CD14-positive monocyte (primary cell): ENCODE results near the gene TUBB4B. TPM values are rescaled to one million over a fixed set of nuclear protein-coding genes. Genes with fewer than 3 reads are reported as not detected.

Experiments
- DNase-seq, 3 donors: peaks; one replicate each; pipeline ENCODE4 v3.0.0-alpha.2; 2011 to 2022
- H2AFZ ChIP-seq: 2 replicates; pipeline ENCODE4 v1.6.0; 2012; ENCODE audit warnings: mild to moderate bottlenecking, low read depth, low read length, inconsistent platforms; ENCODE audit not compliant: insufficient read depth, poor library complexity, severe bottlenecking
- H3K27ac ChIP-seq, 2 donors: 1 replicate in 1 of 2; 2 replicates in 1 of 2; pipeline ENCODE4 v1.5.1; 2012 to 2013; ENCODE audit warnings: low read length in 2 of 2, control low read depth in 1 of 2, inconsistent platforms in 1 of 2, low read depth in 1 of 2, mild to moderate bottlenecking in 1 of 2
- H3K27me3 ChIP-seq, 2 donors: one replicate each; pipeline versions ENCODE4 v1.6.0 to v1.6.1; 2011 to 2013; ENCODE audit warnings: low read length in 2 of 2; ENCODE audit not compliant: control insufficient read depth in 2 of 2, insufficient read depth in 2 of 2
- H3K36me3 ChIP-seq, 2 donors: replicated peaks in 1 of 2; 1 replicate in 1 of 2; 2 replicates in 1 of 2; pipeline versions ENCODE4 v1.5.1 to v1.6.1; 2012 to 2013; ENCODE audit warnings: low read length in 2 of 2, control low read depth in 1 of 2, inconsistent platforms in 1 of 2, mild to moderate bottlenecking in 1 of 2; ENCODE audit not compliant: insufficient read depth in 2 of 2, control insufficient read depth in 1 of 2
- H3K4me1 ChIP-seq, 2 donors: 1 replicate in 1 of 2; 2 replicates in 1 of 2; pipeline versions ENCODE4 v1.5.1 to v1.6.1; 2012 to 2013; ENCODE audit warnings: low read length in 2 of 2, control low read depth in 1 of 2, inconsistent platforms in 1 of 2, mild to moderate bottlenecking in 1 of 2, moderate library complexity in 1 of 2; ENCODE audit not compliant: insufficient read depth in 2 of 2, control insufficient read depth in 1 of 2
- H3K4me2 ChIP-seq: replicated peaks from 2 replicates; pipeline ENCODE3; 2012; ENCODE audit warnings: low read length, moderate library complexity, mild to moderate bottlenecking; ENCODE audit not compliant: poor library complexity, severe bottlenecking; ENCODE audit errors: extremely low read depth
- H3K4me3 ChIP-seq, 3 experiments: fragments of 200-600 bp in 1 of 3; sonication (generic) in 1 of 3; replicated peaks in 1 of 3; 1 replicate in 2 of 3; 2 replicates in 1 of 3; pipeline ENCODE4 v1.5.1; 2011 to 2013; ENCODE audit warnings: low read length in 3 of 3, mild to moderate bottlenecking in 3 of 3, control low read depth in 2 of 3, low read depth in 2 of 3, inconsistent platforms in 1 of 3, moderate library complexity in 1 of 3
- H3K79me2 ChIP-seq: 2 replicates; pipeline ENCODE4 v1.6.0; 2012; ENCODE audit warnings: mild to moderate bottlenecking, control low read depth, inconsistent platforms, low read length, moderate library complexity; ENCODE audit not compliant: insufficient read depth
- H3K9ac ChIP-seq: 2 replicates; pipeline ENCODE4 v1.6.0; 2017; ENCODE audit warnings: low read length, mild to moderate bottlenecking; ENCODE audit not compliant: insufficient read depth, poor library complexity, severe bottlenecking
- H3K9me3 ChIP-seq, 2 donors: replicated peaks in 1 of 2; 1 replicate in 1 of 2; 2 replicates in 1 of 2; pipeline versions ENCODE4 v1.5.1 to v1.6.1; 2012 to 2013; ENCODE audit warnings: low read length in 2 of 2, control low read depth in 1 of 2; ENCODE audit not compliant: control insufficient read depth in 1 of 2, insufficient read depth in 1 of 2
- H4K20me1 ChIP-seq: 2 replicates; pipeline ENCODE4 v1.6.0; 2012; ENCODE audit warnings: mild to moderate bottlenecking, low read length, control low read depth, moderate library complexity; ENCODE audit not compliant: insufficient read depth
- H3K27ac Mint-ChIP-seq, 7 donors: one replicate each; pipeline ENCODE4 v1.8.0; 2020; ENCODE audit warnings: mild to moderate bottlenecking in 7 of 7, mixed read lengths in 7 of 7, moderate library complexity in 6 of 7, inconsistent platforms in 2 of 7
- H3K27me3 Mint-ChIP-seq, 3 donors: one replicate each; pipeline ENCODE4 v1.8.0; 2021 to 2022; ENCODE audit warnings: low read depth in 3 of 3, mild to moderate bottlenecking in 3 of 3, mixed read lengths in 3 of 3, moderate library complexity in 3 of 3, inconsistent platforms in 1 of 3
- H3K36me3 Mint-ChIP-seq, 2 donors: one replicate each; pipeline ENCODE4 v1.8.0; 2020; ENCODE audit warnings: mixed read lengths in 2 of 2, inconsistent platforms in 1 of 2, mild to moderate bottlenecking in 1 of 2
- H3K4me1 Mint-ChIP-seq: one replicate; pipeline ENCODE4 v1.8.0; 2020; ENCODE audit warnings: mild to moderate bottlenecking, mixed read lengths
- H3K4me3 Mint-ChIP-seq, 2 donors: one replicate each; pipeline ENCODE4 v1.8.0; 2020; ENCODE audit warnings: mild to moderate bottlenecking in 2 of 2, mixed read lengths in 2 of 2, moderate library complexity in 1 of 2
- H3K9me3 Mint-ChIP-seq, 7 donors: one replicate each; pipeline ENCODE4 v1.8.0; 2020 to 2022; ENCODE audit warnings: mixed read lengths in 7 of 7, mild to moderate bottlenecking in 6 of 7, moderate library complexity in 6 of 7, inconsistent platforms in 2 of 7
- WGBS: methylation state at CpG from one replicate; pipeline ENCODE4 v1.1.5; 2013; ENCODE audit warnings: missing lambda C conversion rate; ENCODE audit not compliant: insufficient coverage; 5-methylcytosine and 5-hydroxymethylcytosine counted together
- intact Hi-C, 2 donors: fragments of 100-400 bp; cut with micrococcal nuclease; formaldehyde crosslinking; loops; one replicate each; pipeline versions ENCODE4 v1.15.0 to v1.15.1; 2023
- polyA plus RNA-seq, 3 donors: library from polyadenylated mRNA; depleted of rRNA in 1 of 3; unstranded in 2 of 3; stranded (reverse) in 1 of 3; fragments of 300-500 nt in 2 of 3; fragments of >200 nt in 1 of 3; fragmentation: Illumina TruSeq in 2 of 3; gene quantifications; 1 replicate in 2 of 3; 2 replicates in 1 of 3; pipeline ENCODE4 v1.2.3, GENCODE V29; 2012 to 2021
- TF ChIP-seq, protein P1 (sequence below): fragments of 200-600 bp; IDR thresholded peaks from one replicate; pipeline ENCODE4 v1.8.0; 2022; ENCODE audit warnings: antibody characterized with exemption, mild to moderate bottlenecking

The TUBB4B gene
- polyA plus RNA-seq, 3 donors = 58.1 to 284 (median 70.8) TPM

DNA sequence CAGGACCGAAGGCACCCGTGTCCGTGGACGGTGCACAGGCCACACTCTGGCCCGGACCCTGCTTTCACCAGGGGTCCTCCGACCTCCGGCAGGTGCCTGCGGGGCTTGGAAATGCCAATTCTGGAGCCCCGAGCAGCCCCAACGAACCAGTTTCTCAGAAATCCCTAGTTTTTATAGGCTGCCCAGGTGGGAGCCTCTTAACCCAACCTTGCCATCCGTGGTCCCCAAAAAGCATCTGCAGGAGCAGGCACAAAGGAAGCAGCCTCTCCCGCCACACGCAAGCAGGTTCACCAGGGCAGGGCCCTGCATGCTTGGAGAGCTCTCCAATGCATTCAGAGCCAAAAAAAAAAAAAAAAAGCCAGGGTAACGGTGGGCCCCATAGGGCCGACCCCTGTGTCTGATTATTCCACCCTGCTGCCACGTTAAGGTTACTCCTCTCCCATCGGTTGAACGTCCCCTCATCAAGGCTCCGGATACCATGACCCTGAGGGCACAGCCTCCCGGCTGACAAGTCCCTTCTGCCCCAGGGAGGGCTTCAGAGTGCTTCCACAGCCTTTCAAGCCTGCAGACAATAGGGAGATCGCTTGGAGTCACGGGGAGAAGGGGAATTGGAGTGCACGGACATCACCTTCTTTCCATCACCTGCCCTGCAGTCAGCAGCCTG lies 39.8 kb upstream of the TUBB4B start:
- peak overlapping the region; percentile 74 for H2AFZ ChIP-seq
- peak overlapping the region; percentile 47 to 74 (median 68) for H3K4me3 ChIP-seq
- H3K9me3 Mint-ChIP-seq = peaks cover 0 to 2% (median 0%) of the 10 kb centered on the region in 7 donors
- H3K4me2 ChIP-seq = peak overlapping the region; percentile 79
- peaks cover 49% of the 10 kb centered on the region for H3K4me1 Mint-ChIP-seq
- H3K27me3 ChIP-seq = peaks cover 0 to 4% of the 10 kb centered on the region in 2 donors
- TF ChIP-seq, protein P1, sequence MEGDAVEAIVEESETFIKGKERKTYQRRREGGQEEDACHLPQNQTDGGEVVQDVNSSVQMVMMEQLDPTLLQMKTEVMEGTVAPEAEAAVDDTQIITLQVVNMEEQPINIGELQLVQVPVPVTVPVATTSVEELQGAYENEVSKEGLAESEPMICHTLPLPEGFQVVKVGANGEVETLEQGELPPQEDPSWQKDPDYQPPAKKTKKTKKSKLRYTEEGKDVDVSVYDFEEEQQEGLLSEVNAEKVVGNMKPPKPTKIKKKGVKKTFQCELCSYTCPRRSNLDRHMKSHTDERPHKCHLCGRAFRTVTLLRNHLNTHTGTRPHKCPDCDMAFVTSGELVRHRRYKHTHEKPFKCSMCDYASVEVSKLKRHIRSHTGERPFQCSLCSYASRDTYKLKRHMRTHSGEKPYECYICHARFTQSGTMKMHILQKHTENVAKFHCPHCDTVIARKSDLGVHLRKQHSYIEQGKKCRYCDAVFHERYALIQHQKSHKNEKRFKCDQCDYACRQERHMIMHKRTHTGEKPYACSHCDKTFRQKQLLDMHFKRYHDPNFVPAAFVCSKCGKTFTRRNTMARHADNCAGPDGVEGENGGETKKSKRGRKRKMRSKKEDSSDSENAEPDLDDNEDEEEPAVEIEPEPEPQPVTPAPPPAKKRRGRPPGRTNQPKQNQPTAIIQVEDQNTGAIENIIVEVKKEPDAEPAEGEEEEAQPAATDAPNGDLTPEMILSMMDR = no peak
- intact Hi-C loops = loop anchor here (2.0 to 5.0 kb wide), 3 partner anchors 21 to 351 kb away; partner anchors contain the start of genes RNF208 (in 2 of the 2), MRPL41 (in 1 of the 2), PNPLA7 (in 1 of the 2) and TUBB4B (in 1 of the 2)
- H3K36me3 ChIP-seq = no peaks in the 10 kb centered on the region
- peaks cover 46 to 62% of the 10 kb centered on the region in 2 donors for H3K4me1 ChIP-seq
- 10% methylated on average over 14 of the region's 23 CpGs for WGBS
- peaks cover 51% of the 10 kb centered on the region for H3K79me2 ChIP-seq
- H4K20me1 ChIP-seq = peaks cover 25% of the 10 kb centered on the region
- H3K9ac ChIP-seq = peak overlapping the region; percentile 64
- peak overlapping the region; percentile 74 to 88 for H3K4me3 Mint-ChIP-seq
- H3K9me3 ChIP-seq = no peaks in the 10 kb centered on the region
- DNase-seq = no peak
- H3K27ac ChIP-seq = peak overlapping the region; percentile 77 to 89
- H3K36me3 Mint-ChIP-seq = peaks cover 0 to 2% of the 10 kb centered on the region in 2 donors
- H3K27me3 Mint-ChIP-seq = peaks cover 0 to 4% (median 0%) of the 10 kb centered on the region in 3 donors
- H3K27ac Mint-ChIP-seq = peak overlapping the region; percentile 77 to 92 (median 89)

DNA sequence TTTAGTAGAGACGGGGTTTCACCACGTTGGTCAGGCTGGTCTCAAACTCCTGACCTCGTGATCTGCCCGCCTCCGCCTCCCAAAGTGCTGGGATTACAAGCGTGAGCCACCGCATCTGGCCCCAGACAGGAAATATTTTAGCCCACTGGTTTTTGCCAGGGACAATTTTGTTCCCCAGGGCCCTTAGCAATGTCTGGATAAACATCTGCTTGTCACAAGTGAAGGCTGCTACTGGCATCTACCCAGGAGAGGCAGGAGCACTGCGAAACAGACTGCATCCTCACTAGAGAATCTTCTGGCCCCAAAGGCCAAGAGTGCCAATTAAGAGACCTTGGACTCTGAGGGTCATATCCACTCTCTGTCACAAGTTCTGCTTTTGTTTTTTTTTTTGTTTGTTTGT lies 38.1 kb upstream of the TUBB4B start:
- Mint-ChIP-seq H3K27me3 (peaks cover 0 to 4% (median 0%) of the 10 kb centered on the region in 3 donors), H3K9me3 (peaks cover 0 to 2% (median 0%) of the 10 kb centered on the region in 7 donors), H3K36me3 (peaks cover 4 to 8% of the 10 kb centered on the region in 2 donors), H3K4me3 (no peak overlapping the region), H3K4me1 (peaks cover 58% of the 10 kb centered on the region), H3K27ac (no peak overlapping the region)
- H3K9ac ChIP-seq = no peak overlapping the region
- H3K36me3 ChIP-seq = peaks cover 0 to 6% of the 10 kb centered on the region in 2 donors
- H3K27me3 ChIP-seq = peaks cover 0 to 4% of the 10 kb centered on the region in 2 donors
- H3K27ac ChIP-seq = no peak overlapping the region
- H3K79me2 ChIP-seq = peaks cover 61% of the 10 kb centered on the region
- peaks cover 23% of the 10 kb centered on the region for H4K20me1 ChIP-seq
- intact Hi-C loops = loop anchor here in 1 of 2 donors (5.0 kb wide), 2 partner anchors 39 to 349 kb away; partner anchors contain the start of genes MRPL41, PNPLA7 and TUBB4B
- H3K4me1 ChIP-seq = peaks cover 50 to 70% of the 10 kb centered on the region in 2 donors
- no peak for DNase-seq
- WGBS = 89% methylated on average over 7 of the region's 8 CpGs
- H3K9me3 ChIP-seq = no peaks in the 10 kb centered on the region
- H2AFZ ChIP-seq = no peak overlapping the region
- no peak overlapping the region for H3K4me2 ChIP-seq
- TF ChIP-seq, protein P1 = no peak
- no peak overlapping the region for H3K4me3 ChIP-seq
